ENCODE data around the gene DSG1. TPM values are rescaled to one million over a fixed set of nuclear protein-coding genes. Genes with fewer than 3 reads are reported as not detected.

Gene DSG1
- total and polyA plus RNA-seq, 3 experiments from 2014 or later: not detected

Other genes starting within 250 kb of the DSG1 start
- gene DSC2, start 215.7 kb upstream of the DSG1 start, total RNA-seq: not detected
- gene DSC2, start 215.7 kb upstream of the DSG1 start, polyA plus RNA-seq: not detected
- under 1 TPM; 0.11 to 0.18 TPM for gene DSC1, start 155.3 kb upstream of the DSG1 start, total RNA-seq
- gene DSC1, start 155.3 kb upstream of the DSG1 start, polyA plus RNA-seq: 2.1 TPM
- not detected for gene DSG4, start 58.6 kb downstream of the DSG1 start, total RNA-seq
- not detected for gene DSG4, start 58.6 kb downstream of the DSG1 start, polyA plus RNA-seq
- gene DSG3, start 129.6 kb downstream of the DSG1 start, total RNA-seq: not detected
- gene DSG3, start 129.6 kb downstream of the DSG1 start, polyA plus RNA-seq: not detected
- gene DSG2, start 180.0 kb downstream of the DSG1 start, total RNA-seq: under 1 TPM; 0.07 to 0.09 TPM
- 0.03 TPM for gene DSG2, start 180.0 kb downstream of the DSG1 start, polyA plus RNA-seq